NB4 (cell line): ENCODE measurements around the gene SUFU.

Experiments
- MYC ChIP-seq: IDR thresholded peaks from 2 replicates; pipeline ENCODE4 v1.6.1; 2011; ENCODE audit warnings: low read depth, low read length
- POLR2A ChIP-seq: IDR thresholded peaks from 2 replicates; pipeline ENCODE4 v1.6.1; 2011; ENCODE audit warnings: mild to moderate bottlenecking; ENCODE audit not compliant: insufficient read length; ENCODE audit errors: extremely low read depth
- TF ChIP-seq, protein P1 (sequence below): IDR thresholded peaks from one replicate; pipeline ENCODE4 v1.5.1; 2012; ENCODE audit warnings: low read depth, low read length
- TF ChIP-seq, protein P2 (sequence below): IDR thresholded peaks from 2 replicates; pipeline ENCODE4 v1.6.1; 2011; ENCODE audit warnings: low read depth, low read length

DNA sequence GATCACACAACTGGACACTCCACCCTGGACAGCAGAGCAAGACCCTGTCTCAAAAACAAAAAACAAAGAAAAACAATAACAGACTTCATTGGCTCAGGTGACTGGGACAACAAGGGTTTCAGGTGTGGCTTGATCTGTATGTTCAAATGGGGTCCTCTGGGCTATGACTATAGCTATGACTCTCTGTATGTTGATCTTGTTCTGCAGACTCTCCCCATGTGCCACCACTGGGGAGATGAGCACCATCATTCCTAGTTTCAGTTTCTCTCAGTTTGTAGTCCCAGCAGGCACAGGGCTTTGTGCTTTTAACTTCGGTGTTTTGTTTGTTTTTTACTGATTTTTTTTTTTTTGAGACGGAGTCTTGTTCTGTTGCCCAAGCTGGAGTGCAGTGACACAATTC lies 53.8 kb downstream of the SUFU start:
- TF ChIP-seq, protein P1, sequence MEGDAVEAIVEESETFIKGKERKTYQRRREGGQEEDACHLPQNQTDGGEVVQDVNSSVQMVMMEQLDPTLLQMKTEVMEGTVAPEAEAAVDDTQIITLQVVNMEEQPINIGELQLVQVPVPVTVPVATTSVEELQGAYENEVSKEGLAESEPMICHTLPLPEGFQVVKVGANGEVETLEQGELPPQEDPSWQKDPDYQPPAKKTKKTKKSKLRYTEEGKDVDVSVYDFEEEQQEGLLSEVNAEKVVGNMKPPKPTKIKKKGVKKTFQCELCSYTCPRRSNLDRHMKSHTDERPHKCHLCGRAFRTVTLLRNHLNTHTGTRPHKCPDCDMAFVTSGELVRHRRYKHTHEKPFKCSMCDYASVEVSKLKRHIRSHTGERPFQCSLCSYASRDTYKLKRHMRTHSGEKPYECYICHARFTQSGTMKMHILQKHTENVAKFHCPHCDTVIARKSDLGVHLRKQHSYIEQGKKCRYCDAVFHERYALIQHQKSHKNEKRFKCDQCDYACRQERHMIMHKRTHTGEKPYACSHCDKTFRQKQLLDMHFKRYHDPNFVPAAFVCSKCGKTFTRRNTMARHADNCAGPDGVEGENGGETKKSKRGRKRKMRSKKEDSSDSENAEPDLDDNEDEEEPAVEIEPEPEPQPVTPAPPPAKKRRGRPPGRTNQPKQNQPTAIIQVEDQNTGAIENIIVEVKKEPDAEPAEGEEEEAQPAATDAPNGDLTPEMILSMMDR = no peak
- TF ChIP-seq, protein P2, sequence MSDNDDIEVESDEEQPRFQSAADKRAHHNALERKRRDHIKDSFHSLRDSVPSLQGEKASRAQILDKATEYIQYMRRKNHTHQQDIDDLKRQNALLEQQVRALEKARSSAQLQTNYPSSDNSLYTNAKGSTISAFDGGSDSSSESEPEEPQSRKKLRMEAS = no peak
- TF ChIP-seq POLR2A (no peak), MYC (no peak)
